Gastrocnemius medialis (tissue), 4 donors: ENCODE results near the gene ABTB1.

Experiments used
- POLR2A ChIP-seq, 2 donors: fragments of 450-650 bp; IDR thresholded peaks; one replicate each; pipeline ENCODE4 v1.6.1; 2017; ENCODE audit warnings: antibody characterized with exemption in 2 of 2, mild to moderate bottlenecking in 2 of 2, moderate library complexity in 2 of 2
- TF ChIP-seq, protein P1 (sequence below), 5 experiments: fragments of 450-650 bp in 3 of 5; fragments of 200-600 bp in 2 of 5; sonication (generic) in 2 of 5; IDR thresholded peaks in 4 of 5; conservative IDR thresholded peaks in 1 of 5; 1 replicate in 4 of 5; 2 replicates in 1 of 5; pipeline ENCODE4 v1.5.1; 2016 to 2019; ENCODE audit warnings: antibody characterized with exemption in 5 of 5, mild to moderate bottlenecking in 3 of 5, moderate library complexity in 3 of 5

DNA sequence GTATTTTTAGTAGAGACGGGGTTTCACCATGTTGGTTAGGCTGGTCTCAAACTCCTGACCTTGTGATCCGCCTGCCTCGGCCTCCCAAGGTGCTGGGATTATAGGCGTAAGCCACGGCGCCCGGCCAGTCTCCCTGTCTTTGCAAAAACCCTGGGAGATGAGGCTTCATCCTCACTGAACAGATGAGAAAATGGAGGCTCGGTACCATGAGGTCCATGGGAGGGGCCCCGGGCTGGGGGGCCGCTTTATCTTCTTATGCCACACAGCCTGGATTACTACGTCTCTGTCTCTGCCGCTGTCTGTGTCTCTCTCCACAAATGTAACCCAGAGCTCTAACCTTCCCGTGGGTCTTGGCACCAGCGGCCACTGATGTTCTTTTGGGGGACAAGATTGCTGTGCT, 39.1 kb downstream of the ABTB1 start:
- TF ChIP-seq, protein P1, sequence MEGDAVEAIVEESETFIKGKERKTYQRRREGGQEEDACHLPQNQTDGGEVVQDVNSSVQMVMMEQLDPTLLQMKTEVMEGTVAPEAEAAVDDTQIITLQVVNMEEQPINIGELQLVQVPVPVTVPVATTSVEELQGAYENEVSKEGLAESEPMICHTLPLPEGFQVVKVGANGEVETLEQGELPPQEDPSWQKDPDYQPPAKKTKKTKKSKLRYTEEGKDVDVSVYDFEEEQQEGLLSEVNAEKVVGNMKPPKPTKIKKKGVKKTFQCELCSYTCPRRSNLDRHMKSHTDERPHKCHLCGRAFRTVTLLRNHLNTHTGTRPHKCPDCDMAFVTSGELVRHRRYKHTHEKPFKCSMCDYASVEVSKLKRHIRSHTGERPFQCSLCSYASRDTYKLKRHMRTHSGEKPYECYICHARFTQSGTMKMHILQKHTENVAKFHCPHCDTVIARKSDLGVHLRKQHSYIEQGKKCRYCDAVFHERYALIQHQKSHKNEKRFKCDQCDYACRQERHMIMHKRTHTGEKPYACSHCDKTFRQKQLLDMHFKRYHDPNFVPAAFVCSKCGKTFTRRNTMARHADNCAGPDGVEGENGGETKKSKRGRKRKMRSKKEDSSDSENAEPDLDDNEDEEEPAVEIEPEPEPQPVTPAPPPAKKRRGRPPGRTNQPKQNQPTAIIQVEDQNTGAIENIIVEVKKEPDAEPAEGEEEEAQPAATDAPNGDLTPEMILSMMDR (IDR thresholded peaks at IDR 0.05 in 4 of 5, conservative IDR thresholded peaks at IDR 0.05 in 1 of 5): no peak
- TF ChIP-seq POLR2A (IDR thresholded peaks at IDR 0.05): no peak
